Hepatocyte (in vitro differentiated cells): ENCODE results near the gene MC1R.

Source experiments
- EZH2 ChIP-seq: fragments of 200-600 bp; sonication (generic); IDR thresholded peaks from 2 replicates; pipeline ENCODE4 v1.6.1; 2016; ENCODE audit warnings: antibody characterized with exemption, mild to moderate bottlenecking, borderline replicate concordance
- EZH2phosphoT487 ChIP-seq: fragments of 200-600 bp; sonication (generic); IDR thresholded peaks from one replicate; pipeline ENCODE4 v1.6.1; 2018; ENCODE audit warnings: antibody characterized with exemption, mild to moderate bottlenecking, low read depth, moderate library complexity; ENCODE audit not compliant: unreplicated experiment, severe bottlenecking
- TF ChIP-seq, protein P1 (sequence below): fragments of 200-600 bp; sonication (generic); IDR thresholded peaks from 2 replicates; pipeline ENCODE4 v1.5.1; 2016; ENCODE audit warnings: antibody characterized with exemption, mild to moderate bottlenecking; ENCODE audit not compliant: poor library complexity

DNA sequence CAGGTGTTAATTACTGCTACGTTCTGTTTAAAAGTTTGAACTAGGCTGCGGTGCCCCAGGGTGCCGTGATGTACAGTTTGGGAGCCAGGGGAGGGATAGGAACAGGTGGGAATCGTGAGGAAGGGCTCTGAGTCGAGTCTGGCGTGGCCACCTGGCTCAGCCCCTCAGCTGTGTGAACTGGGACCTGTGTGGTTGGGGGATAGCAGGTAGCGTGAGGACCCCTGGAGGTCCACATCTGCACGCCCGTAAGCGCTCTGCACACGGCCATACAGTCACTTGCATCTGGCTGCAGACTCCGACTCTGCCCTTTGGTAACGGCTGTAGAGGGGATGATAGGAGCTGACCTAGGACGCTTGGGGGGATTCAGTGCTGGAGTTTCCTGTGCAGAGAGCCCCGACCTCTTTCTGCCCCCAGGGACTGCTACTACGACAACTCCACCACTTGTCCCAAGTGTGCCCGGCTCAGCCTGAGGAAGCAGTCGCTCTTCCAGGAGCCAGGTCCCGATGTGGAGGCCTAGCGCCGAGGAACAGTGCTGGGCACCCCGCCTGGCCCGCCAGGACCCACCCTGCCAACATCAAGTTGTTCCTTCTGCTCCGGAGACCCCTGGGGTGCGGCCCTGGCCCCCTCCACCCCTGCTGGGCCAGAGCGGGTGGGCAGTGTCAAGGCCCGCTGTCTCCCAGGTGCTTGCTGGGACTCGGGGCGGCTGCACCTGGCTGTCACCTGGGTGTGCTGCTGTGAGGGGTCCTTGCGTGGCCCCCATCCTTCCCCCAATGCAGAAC lies 47.0 kb downstream of the MC1R start:
- TF ChIP-seq, protein P1, sequence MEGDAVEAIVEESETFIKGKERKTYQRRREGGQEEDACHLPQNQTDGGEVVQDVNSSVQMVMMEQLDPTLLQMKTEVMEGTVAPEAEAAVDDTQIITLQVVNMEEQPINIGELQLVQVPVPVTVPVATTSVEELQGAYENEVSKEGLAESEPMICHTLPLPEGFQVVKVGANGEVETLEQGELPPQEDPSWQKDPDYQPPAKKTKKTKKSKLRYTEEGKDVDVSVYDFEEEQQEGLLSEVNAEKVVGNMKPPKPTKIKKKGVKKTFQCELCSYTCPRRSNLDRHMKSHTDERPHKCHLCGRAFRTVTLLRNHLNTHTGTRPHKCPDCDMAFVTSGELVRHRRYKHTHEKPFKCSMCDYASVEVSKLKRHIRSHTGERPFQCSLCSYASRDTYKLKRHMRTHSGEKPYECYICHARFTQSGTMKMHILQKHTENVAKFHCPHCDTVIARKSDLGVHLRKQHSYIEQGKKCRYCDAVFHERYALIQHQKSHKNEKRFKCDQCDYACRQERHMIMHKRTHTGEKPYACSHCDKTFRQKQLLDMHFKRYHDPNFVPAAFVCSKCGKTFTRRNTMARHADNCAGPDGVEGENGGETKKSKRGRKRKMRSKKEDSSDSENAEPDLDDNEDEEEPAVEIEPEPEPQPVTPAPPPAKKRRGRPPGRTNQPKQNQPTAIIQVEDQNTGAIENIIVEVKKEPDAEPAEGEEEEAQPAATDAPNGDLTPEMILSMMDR, result no peak
- TF ChIP-seq EZH2 (no peak), EZH2phosphoT487 (no peak)
